ENCODE data around the gene KRTDAP. TPM values are rescaled to one million over a fixed set of nuclear protein-coding genes. Genes with fewer than 3 reads are reported as not detected.

KRTDAP gene, protein sequence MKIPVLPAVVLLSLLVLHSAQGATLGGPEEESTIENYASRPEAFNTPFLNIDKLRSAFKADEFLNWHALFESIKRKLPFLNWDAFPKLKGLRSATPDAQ
- total RNA-seq (2014; rRNA removed; shearing (Covaris generic)) = not detected in 2 replicates

GRCh38 chr19:35490364-35490763 is at the start of gene KRTDAP:
TSS of gene KRTDAP (minus strand) at chr19:35490464. CDS start at chr19:35490442, 22 bp downstream.
- in situ Hi-C loops (cut with HindIII; ENCODE audit: low sequenced_read_pairs) = no loop called here
- no peak for DNase-seq (ENCODE audit: low spot score)

- in situ Hi-C loops (cut with HindIII; ENCODE audit: low sequenced_read_pairs) = no loop called here
Measured at GRCh38 chr19:35539850-35540249, 49.6 kb upstream of the KRTDAP start.

GRCh38 chr19:35539314-35539713 is 49.0 kb upstream of the KRTDAP start:
- in situ Hi-C loops (cut with HindIII; ENCODE audit: low sequenced_read_pairs) = no loop called here
- DNase-seq (ENCODE audit: low spot score) = no peak

More at GRCh38 chr19:35539850-35540249, 49.6 kb upstream of the KRTDAP start:
- no peak for DNase-seq (ENCODE audit: low spot score)

- DNase-seq (ENCODE audit: low spot score) = no peak
- in situ Hi-C loops (cut with HindIII; ENCODE audit: low sequenced_read_pairs) = no loop called here
Measured at GRCh38 chr19:35534803-35535480, 44.7 kb upstream of the KRTDAP start.

GRCh38 chr19:35533822-35534392 is 43.6 kb upstream of the KRTDAP start:
- in situ Hi-C loops (cut with HindIII; ENCODE audit: low sequenced_read_pairs) = no loop called here
- no peak for DNase-seq (ENCODE audit: low spot score)

GRCh38 chr19:35533201-35533821 is 43.0 kb upstream of the KRTDAP start, which contains the start of gene GAPDHS:
TSS of gene GAPDHS (plus strand) at chr19:35533456. CDS start at chr19:35533528, 72 bp downstream.
- in situ Hi-C loops (cut with HindIII; ENCODE audit: low sequenced_read_pairs) = no loop called here
- no peak for DNase-seq (ENCODE audit: low spot score)

- no peak for DNase-seq (ENCODE audit: low spot score)
- in situ Hi-C loops (cut with HindIII; ENCODE audit: low sequenced_read_pairs) = no loop called here
Measured at GRCh38 chr19:35531291-35531690, 41.0 kb upstream of the KRTDAP start.

- in situ Hi-C loops (cut with HindIII; ENCODE audit: low sequenced_read_pairs) = no loop called here
- no peak for DNase-seq (ENCODE audit: low spot score)
Measured at GRCh38 chr19:35529241-35530218, 39.3 kb upstream of the KRTDAP start.

DNA sequence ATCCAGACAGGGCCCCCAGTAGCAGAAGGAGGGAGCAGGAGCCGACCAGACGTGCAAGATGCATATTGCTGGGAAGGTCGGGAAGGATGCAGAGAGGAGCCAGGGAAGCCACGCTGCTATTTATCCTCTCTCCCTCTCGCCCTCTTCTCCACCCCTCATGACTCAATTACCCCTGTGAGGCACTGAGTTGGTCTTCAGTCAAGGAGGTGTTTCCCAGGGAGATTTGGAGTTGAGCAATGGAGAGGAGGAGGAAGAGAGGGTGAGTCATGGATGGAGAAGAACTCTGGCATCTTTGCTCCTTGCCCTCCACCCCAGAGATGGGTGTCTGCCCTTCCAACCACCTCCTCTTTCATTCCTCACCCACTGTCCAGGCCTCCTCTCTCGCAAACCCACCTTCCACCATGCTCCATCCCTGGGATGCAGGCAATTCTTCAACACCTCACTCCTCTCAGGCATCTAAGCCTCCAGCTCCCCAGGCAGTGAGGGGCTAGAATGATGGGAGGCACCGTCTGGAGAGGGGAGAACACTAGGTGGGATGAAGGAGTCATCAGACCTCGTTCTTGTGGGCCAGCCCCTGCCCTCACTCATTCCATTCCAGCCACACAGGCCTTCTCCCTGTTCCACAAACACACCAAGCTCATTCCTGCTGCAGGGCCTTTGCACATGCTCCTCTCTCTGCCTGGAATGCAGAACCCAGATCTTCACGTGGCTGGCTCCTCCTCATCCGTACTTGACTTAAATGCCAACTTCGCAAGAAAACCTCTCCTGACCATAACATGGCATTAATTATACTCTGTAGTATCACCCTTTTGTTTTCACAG is 38.2 kb upstream of the KRTDAP start, which contains the start of gene SBSN:
Gene SBSN (minus strand): TSS at position 94 of the 821 bp plus-strand sequence. CDS start 30 bp downstream, at position 64.
- in situ Hi-C loops (cut with HindIII; ENCODE audit: low sequenced_read_pairs) = no loop called here
- no peak for DNase-seq (ENCODE audit: low spot score)

GRCh38 chr19:35525873-35526272 is 35.6 kb upstream of the KRTDAP start:
- no peak for DNase-seq (ENCODE audit: low spot score)
- in situ Hi-C loops (cut with HindIII; ENCODE audit: low sequenced_read_pairs) = no loop called here

GRCh38 chr19:35524181-35524837 is 34.0 kb upstream of the KRTDAP start:
- in situ Hi-C loops (cut with HindIII; ENCODE audit: low sequenced_read_pairs) = no loop called here
- DNase-seq (ENCODE audit: low spot score) = no peak

DNA sequence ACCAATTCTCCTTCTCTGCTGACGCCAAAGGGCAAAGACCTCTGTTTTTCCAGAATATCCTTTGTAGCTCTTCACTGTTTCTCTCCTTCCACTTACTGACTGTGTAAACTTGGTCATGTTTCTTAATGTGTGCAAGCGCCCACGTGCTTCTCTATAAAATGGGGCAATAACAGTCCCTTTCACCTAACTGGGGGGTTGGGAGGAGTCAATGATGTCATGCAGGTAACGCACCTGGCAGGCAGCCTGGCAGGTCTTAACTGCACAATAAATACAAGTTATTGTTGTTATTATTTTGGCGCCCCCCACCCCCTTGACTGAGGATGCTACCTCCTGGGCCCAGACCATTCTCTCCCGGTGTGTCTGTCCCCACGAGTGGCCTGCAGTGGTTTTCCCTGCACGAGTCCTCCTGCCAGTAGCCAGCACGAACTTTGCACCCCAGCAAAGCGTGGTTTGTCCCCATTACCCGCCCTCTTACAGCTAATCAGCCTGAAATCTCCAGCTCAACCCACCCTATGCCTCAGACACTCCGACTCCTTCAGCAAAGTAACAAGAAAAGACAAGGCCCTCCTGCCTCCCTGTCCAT is 32.6 kb upstream of the KRTDAP start:
- no peak for DNase-seq (ENCODE audit: low spot score)
- in situ Hi-C loops (cut with HindIII; ENCODE audit: low sequenced_read_pairs) = no loop called here

- in situ Hi-C loops (cut with HindIII; ENCODE audit: low sequenced_read_pairs) = no loop called here
- no peak for DNase-seq (ENCODE audit: low spot score)
Measured at GRCh38 chr19:35521124-35521743, 31.0 kb upstream of the KRTDAP start.

GRCh38 chr19:35519291-35519690 is 29.0 kb upstream of the KRTDAP start:
- in situ Hi-C loops (cut with HindIII; ENCODE audit: low sequenced_read_pairs) = no loop called here
- no peak for DNase-seq (ENCODE audit: low spot score)

DNA sequence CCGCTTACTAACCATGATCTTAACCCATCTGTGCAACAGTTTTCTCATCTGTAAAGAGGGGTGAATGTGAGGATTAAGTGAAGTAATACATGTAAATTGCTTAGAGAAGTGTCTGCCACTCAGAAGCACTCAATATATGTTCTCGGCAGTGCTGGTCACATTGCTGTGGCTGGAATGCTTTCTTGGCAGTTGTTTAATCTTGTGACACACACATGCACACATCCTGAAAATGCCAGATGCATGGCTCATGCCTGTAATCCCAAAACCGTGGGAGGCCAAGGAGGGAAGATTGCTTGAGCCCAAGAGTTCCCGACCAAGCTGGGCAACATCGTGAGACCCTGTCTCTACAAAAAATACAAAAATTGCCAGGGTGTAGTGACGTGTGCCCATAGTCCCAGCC is 28.0 kb upstream of the KRTDAP start:
- DNase-seq (ENCODE audit: low spot score) = no peak
- in situ Hi-C loops (cut with HindIII; ENCODE audit: low sequenced_read_pairs) = no loop called here

DNA sequence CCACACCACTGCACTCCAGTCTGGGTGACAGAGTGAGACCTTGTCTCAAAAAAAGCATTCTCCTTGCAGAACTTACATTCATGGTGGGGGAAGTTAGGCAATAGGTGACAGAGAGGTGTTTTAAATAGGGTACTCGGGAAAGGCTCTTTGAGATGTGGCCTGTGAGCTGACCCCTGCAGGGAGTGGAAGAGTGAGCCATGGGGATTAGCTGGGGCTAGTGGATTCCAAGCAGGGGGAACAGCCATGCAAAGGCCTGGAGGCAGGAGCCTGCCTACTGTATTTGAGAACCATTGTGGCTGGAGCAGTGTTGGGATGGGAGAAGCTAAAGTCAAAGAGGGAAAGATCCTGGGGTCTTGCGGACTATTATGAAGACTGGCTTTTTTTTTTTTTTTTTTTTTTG is 27.1 kb upstream of the KRTDAP start:
- DNase-seq (ENCODE audit: low spot score) = no peak
- in situ Hi-C loops (cut with HindIII; ENCODE audit: low sequenced_read_pairs) = no loop called here

GRCh38 chr19:35516310-35516709 is 26.0 kb upstream of the KRTDAP start:
- in situ Hi-C loops (cut with HindIII; ENCODE audit: low sequenced_read_pairs) = no loop called here
- DNase-seq (ENCODE audit: low spot score) = no peak
